HepG2 (cell line): ENCODE results near the gene MEF2D. TPM values are rescaled to one million over a fixed set of nuclear protein-coding genes. Genes with fewer than 3 reads are reported as not detected.

Experiments used
- ARNT2 ChIP-seq: sonication (generic); formaldehyde crosslinking; IDR thresholded peaks from 2 replicates; pipeline ENCODE4 v1.8.0; 2022; ENCODE audit warnings: mild to moderate bottlenecking, low read depth, missing genetic modification reagents, moderate library complexity
- ATF4 ChIP-seq, 2 experiments: fragments of 450-650 bp in 1 of 2; sonication (generic) in 1 of 2; formaldehyde crosslinking; IDR thresholded peaks; 2 replicates each; pipeline versions ENCODE4 v1.5.0 to v1.8.0; 2020 to 2022; ENCODE audit warnings: mild to moderate bottlenecking in 1 of 2, missing genetic modification reagents in 1 of 2
- BRCA1 ChIP-seq: sonication (generic); formaldehyde crosslinking; IDR thresholded peaks from 2 replicates; pipeline ENCODE4 v1.4.0; 2020; ENCODE audit warnings: missing genetic modification reagents
- CTCF ChIP-seq: sonication (generic); formaldehyde crosslinking; IDR thresholded peaks from 2 replicates; pipeline ENCODE4 v1.5.0; 2020; ENCODE audit warnings: mild to moderate bottlenecking, missing genetic modification reagents, moderate library complexity
- FLYWCH1 ChIP-seq: sonication (generic); formaldehyde crosslinking; IDR thresholded peaks from 2 replicates; pipeline ENCODE4 v1.8.1; 2023; ENCODE audit warnings: mild to moderate bottlenecking, missing genetic modification reagents
- MAFK ChIP-seq, 2 experiments: IDR thresholded peaks in 1 of 2; conservative IDR thresholded peaks in 1 of 2; 2 replicates each; pipeline ENCODE4 v1.6.1; 2011; ENCODE audit warnings: improper control_type of control experiment in 2 of 2, low read length in 2 of 2
- PLRG1 ChIP-seq: fragments of 450-650 bp; conservative IDR thresholded peaks from 2 replicates; pipeline ENCODE4 v1.6.1; 2016
- POLR2G ChIP-seq: fragments of 200-400 bp; formaldehyde crosslinking; IDR thresholded peaks from 2 replicates; pipeline ENCODE4 v1.6.1; 2018; ENCODE audit warnings: mild to moderate bottlenecking, low read depth, low read length, moderate library complexity
- RBM39 ChIP-seq: fragments of 200-400 bp; formaldehyde crosslinking; IDR thresholded peaks from one replicate; pipeline ENCODE4 v1.6.1; 2018; ENCODE audit warnings: antibody characterized with exemption, mild to moderate bottlenecking, low read depth, low read length; ENCODE audit not compliant: poor library complexity, severe bottlenecking
- REL ChIP-seq: sonication (generic); formaldehyde crosslinking; conservative IDR thresholded peaks from 2 replicates; pipeline ENCODE4 v1.8.0; 2022; ENCODE audit warnings: mild to moderate bottlenecking, missing genetic modification reagents, moderate library complexity
- SPEN ChIP-seq: sonication (generic); formaldehyde crosslinking; IDR thresholded peaks from 2 replicates; pipeline ENCODE4 v1.5.1; 2020; ENCODE audit warnings: low read depth, mild to moderate bottlenecking, missing genetic modification reagents
- UBTF ChIP-seq: sonication (generic); formaldehyde crosslinking; IDR thresholded peaks from 2 replicates; pipeline ENCODE4 v1.4.0; 2020; ENCODE audit warnings: mild to moderate bottlenecking, missing genetic modification reagents
- ZBTB2 ChIP-seq: sonication (generic); formaldehyde crosslinking; IDR thresholded peaks from 2 replicates; pipeline ENCODE4 v1.8.0; 2022; ENCODE audit warnings: low read depth, missing genetic modification reagents
- ZNF136 ChIP-seq: sonication (generic); formaldehyde crosslinking; IDR thresholded peaks from 2 replicates; pipeline ENCODE4 v1.8.1; 2022; ENCODE audit warnings: low read depth, mild to moderate bottlenecking, moderate library complexity, missing genetic modification reagents
- ZNF232 ChIP-seq: sonication (generic); formaldehyde crosslinking; IDR thresholded peaks from 2 replicates; pipeline ENCODE4 v1.4.0; 2020; ENCODE audit warnings: missing genetic modification reagents, borderline replicate concordance
- ZNF556 ChIP-seq: sonication (generic); formaldehyde crosslinking; IDR thresholded peaks from 2 replicates; pipeline ENCODE4 v1.4.0; 2020; ENCODE audit warnings: mild to moderate bottlenecking, missing genetic modification reagents, borderline replicate concordance
- ZNF616 ChIP-seq: sonication (generic); formaldehyde crosslinking; IDR thresholded peaks from 2 replicates; pipeline ENCODE4 v1.5.0; 2020; ENCODE audit warnings: low read depth, mild to moderate bottlenecking, missing genetic modification reagents
- ZNF83 ChIP-seq: sonication (generic); formaldehyde crosslinking; IDR thresholded peaks from 2 replicates; pipeline ENCODE4 v1.4.0; 2020; ENCODE audit warnings: missing genetic modification reagents, mild to moderate bottlenecking, borderline replicate concordance
- ZNF879 ChIP-seq: sonication (generic); formaldehyde crosslinking; IDR thresholded peaks from 2 replicates; pipeline ENCODE4 v1.8.1; 2023; ENCODE audit warnings: missing genetic modification reagents
- ZSCAN5A ChIP-seq: sonication (generic); formaldehyde crosslinking; IDR thresholded peaks from 2 replicates; pipeline ENCODE4 v1.8.0; 2022; ENCODE audit warnings: mild to moderate bottlenecking, missing genetic modification reagents, borderline replicate concordance
- polyA plus RNA-seq, 8 experiments: library from polyadenylated mRNA; depleted of rRNA in 3 of 8; stranded (reverse) in 7 of 8; unstranded in 1 of 8; fragments of >200 nt; fragmentation: Illumina TruSeq in 4 of 8; extraction: Trizol in 4 of 8; gene quantifications; 2 replicates each; pipeline versions ENCODE4 v1.2.1 to v1.2.3, GENCODE V29; 2011 to 2016; ENCODE audit warnings: low read depth in 4 of 8, missing spikeins in 1 of 8, mixed read lengths in 1 of 8; ENCODE audit not compliant: insufficient read depth in 1 of 8
- total RNA-seq, 5 experiments: library from RNA; depleted of rRNA; stranded (reverse); fragments of >200 nt; fragmentation: Illumina TruSeq; extraction: Trizol; gene quantifications; 2 replicates each; pipeline ENCODE4 v1.2.3, GENCODE V29; 2016; ENCODE audit warnings: low read depth in 1 of 5

Gene MEF2D
- total and polyA plus RNA-seq, 2 of the 13 experiments (the other 11 are each of a cell fraction or from before 2014, with no cell fraction given): 1.6 to 3.9 TPM

GRCh38 chr1:156500793-156501506, 375 bp upstream of the MEF2D start (continued):
- TF ChIP-seq ZNF136 (CRISPR knock-in tag) (0 out of 2 replicates have a peak, but pooled peaks have one; percentile 64), UBTF (CRISPR knock-in tag) (peak; percentile 88), RBM39 (peak; percentile 67), ZNF232 (CRISPR knock-in tag) (peak; percentile 46; the same call in 1 of the 2 replicates), ZBTB2 (peak; percentile 68), CTCF (CRISPR knock-in tag) (peak; percentile 75), ZSCAN5A (no peak), ARNT2 (CRISPR knock-in tag) (peak; percentile 69; the same call in 1 of the 2 replicates), ATF4 (CRISPR knock-in tag; IDR thresholded peaks at IDR 0.05) (0 out of 4 replicates have a peak, but pooled peaks of 1 of the 2 experiments have one; percentile 12), ZNF83 (CRISPR knock-in tag) (peak; percentile 66; the same call in 1 of the 2 replicates), PLRG1 (no peak), ZNF556 (CRISPR knock-in tag) (no peak), MAFK (conservative IDR thresholded peaks at IDR 0.05 in 1 of 2, IDR thresholded peaks at IDR 0.05 in 1 of 2; ENCODE audit: low read length in 2 of 2) (no peak), ZNF879 (CRISPR knock-in tag) (0 out of 2 replicates have a peak, but pooled peaks have one; percentile 62), REL (CRISPR knock-in tag) (0 out of 2 replicates have a peak, but pooled peaks have one; percentile 55), BRCA1 (CRISPR knock-in tag) (no peak), SPEN (CRISPR knock-in tag) (peak; percentile 82; the same call in 1 of the 2 replicates), ZNF616 (peak; percentile 27; the same call in 1 of the 2 replicates), POLR2G (peak; percentile 82), FLYWCH1 (CRISPR knock-in tag) (no peak)
